NCI-H146 treated with DMSO at 0.1 percent for 48 hours (cell line): ENCODE data around the gene F2RL3.

Experiments
- DNase-seq: peaks from one replicate; lab custom pipeline; 2025; ENCODE audit not compliant: unreplicated experiment; lab: John Stamatoyannopoulos, UW

The F2RL3 gene

GRCh38 chr19:16888629-16889365 lies at the start of gene F2RL3:
TSS of gene F2RL3 (plus strand) at chr19:16888999. CDS start at chr19:16889190, 191 bp downstream.
- DNase-seq: no peak

- no peak for DNase-seq
Measured at GRCh38 chr19:16841391-16841926, 47.3 kb upstream of the F2RL3 start.

- no peak for DNase-seq
Measured at GRCh38 chr19:16846901-16847300, 41.9 kb upstream of the F2RL3 start.

GRCh38 chr19:16847430-16847829 lies 41.4 kb upstream of the F2RL3 start:
- DNase-seq: no peak

GRCh38 chr19:16849168-16849567 lies 39.6 kb upstream of the F2RL3 start:
- DNase-seq: no peak

GRCh38 chr19:16850133-16850532 lies 38.7 kb upstream of the F2RL3 start:
- no peak for DNase-seq

- DNase-seq: no peak
Measured at GRCh38 chr19:16851031-16851712, 37.6 kb upstream of the F2RL3 start.

- DNase-seq: no peak
Measured at GRCh38 chr19:16853066-16853465, 35.7 kb upstream of the F2RL3 start.

- DNase-seq: no peak
Measured at GRCh38 chr19:16856091-16856490, 32.7 kb upstream of the F2RL3 start.

GRCh38 chr19:16859626-16860025 lies 29.2 kb upstream of the F2RL3 start:
- DNase-seq: no peak

GRCh38 chr19:16860118-16860517 lies 28.7 kb upstream of the F2RL3 start:
- no peak for DNase-seq

- no peak for DNase-seq
Measured at GRCh38 chr19:16861011-16861410, 27.8 kb upstream of the F2RL3 start.

- DNase-seq: no peak
Measured at GRCh38 chr19:16861834-16862233, 27.0 kb upstream of the F2RL3 start.

- no peak for DNase-seq
Measured at GRCh38 chr19:16862826-16863415, 25.9 kb upstream of the F2RL3 start.

- DNase-seq: no peak
Measured at GRCh38 chr19:16867211-16867610, 21.6 kb upstream of the F2RL3 start.

GRCh38 chr19:16868423-16869130 lies 20.2 kb upstream of the F2RL3 start:
- no peak for DNase-seq

GRCh38 chr19:16869331-16869972 lies 19.3 kb upstream of the F2RL3 start:
- DNase-seq: no peak

- DNase-seq: no peak
Measured at GRCh38 chr19:16871871-16872270, 16.9 kb upstream of the F2RL3 start.

GRCh38 chr19:16872728-16873127 lies 16.1 kb upstream of the F2RL3 start:
- no peak for DNase-seq

GRCh38 chr19:16873594-16873993 lies 15.2 kb upstream of the F2RL3 start:
- no peak for DNase-seq
